Tibial nerve (tissue), 4 donors: ENCODE data around the gene FAM237B.

Source experiments
- EP300 ChIP-seq, 2 donors: sonication (generic); formaldehyde crosslinking; IDR thresholded peaks; one replicate each; pipeline ENCODE4 v1.6.1; 2017; ENCODE audit warnings: antibody characterized with exemption in 2 of 2, mild to moderate bottlenecking in 1 of 2
- POLR2A ChIP-seq, 2 donors: fragments of 450-650 bp; IDR thresholded peaks; one replicate each; pipeline ENCODE4 v1.6.1; 2017; ENCODE audit warnings: antibody characterized with exemption in 2 of 2, mild to moderate bottlenecking in 2 of 2, moderate library complexity in 2 of 2
- TF ChIP-seq, protein P1 (sequence below), 5 experiments: fragments of 200-600 bp in 3 of 5; fragments of 450-650 bp in 2 of 5; sonication (generic) in 3 of 5; IDR thresholded peaks; one replicate each; pipeline ENCODE4 v1.5.1; 2016 to 2019; ENCODE audit warnings: antibody characterized with exemption in 5 of 5, mild to moderate bottlenecking in 3 of 5, moderate library complexity in 2 of 5

GRCh38 chr7:90320418-90320800 lies 695 bp downstream of the FAM237B start:
- TF ChIP-seq POLR2A (IDR thresholded peaks at IDR 0.05) (no peak), EP300 (IDR thresholded peaks at IDR 0.05) (no peak)
- TF ChIP-seq, protein P1, sequence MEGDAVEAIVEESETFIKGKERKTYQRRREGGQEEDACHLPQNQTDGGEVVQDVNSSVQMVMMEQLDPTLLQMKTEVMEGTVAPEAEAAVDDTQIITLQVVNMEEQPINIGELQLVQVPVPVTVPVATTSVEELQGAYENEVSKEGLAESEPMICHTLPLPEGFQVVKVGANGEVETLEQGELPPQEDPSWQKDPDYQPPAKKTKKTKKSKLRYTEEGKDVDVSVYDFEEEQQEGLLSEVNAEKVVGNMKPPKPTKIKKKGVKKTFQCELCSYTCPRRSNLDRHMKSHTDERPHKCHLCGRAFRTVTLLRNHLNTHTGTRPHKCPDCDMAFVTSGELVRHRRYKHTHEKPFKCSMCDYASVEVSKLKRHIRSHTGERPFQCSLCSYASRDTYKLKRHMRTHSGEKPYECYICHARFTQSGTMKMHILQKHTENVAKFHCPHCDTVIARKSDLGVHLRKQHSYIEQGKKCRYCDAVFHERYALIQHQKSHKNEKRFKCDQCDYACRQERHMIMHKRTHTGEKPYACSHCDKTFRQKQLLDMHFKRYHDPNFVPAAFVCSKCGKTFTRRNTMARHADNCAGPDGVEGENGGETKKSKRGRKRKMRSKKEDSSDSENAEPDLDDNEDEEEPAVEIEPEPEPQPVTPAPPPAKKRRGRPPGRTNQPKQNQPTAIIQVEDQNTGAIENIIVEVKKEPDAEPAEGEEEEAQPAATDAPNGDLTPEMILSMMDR (IDR thresholded peaks at IDR 0.05): no peak
